NCI-H1048 (cell line): ENCODE measurements around the gene TMEM154.

ENCODE experiments used
- DNase-seq: peaks from one replicate; lab custom pipeline; 2025; lab: John Stamatoyannopoulos, UW

TMEM154 gene, protein sequence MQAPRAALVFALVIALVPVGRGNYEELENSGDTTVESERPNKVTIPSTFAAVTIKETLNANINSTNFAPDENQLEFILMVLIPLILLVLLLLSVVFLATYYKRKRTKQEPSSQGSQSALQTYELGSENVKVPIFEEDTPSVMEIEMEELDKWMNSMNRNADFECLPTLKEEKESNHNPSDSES

DNA sequence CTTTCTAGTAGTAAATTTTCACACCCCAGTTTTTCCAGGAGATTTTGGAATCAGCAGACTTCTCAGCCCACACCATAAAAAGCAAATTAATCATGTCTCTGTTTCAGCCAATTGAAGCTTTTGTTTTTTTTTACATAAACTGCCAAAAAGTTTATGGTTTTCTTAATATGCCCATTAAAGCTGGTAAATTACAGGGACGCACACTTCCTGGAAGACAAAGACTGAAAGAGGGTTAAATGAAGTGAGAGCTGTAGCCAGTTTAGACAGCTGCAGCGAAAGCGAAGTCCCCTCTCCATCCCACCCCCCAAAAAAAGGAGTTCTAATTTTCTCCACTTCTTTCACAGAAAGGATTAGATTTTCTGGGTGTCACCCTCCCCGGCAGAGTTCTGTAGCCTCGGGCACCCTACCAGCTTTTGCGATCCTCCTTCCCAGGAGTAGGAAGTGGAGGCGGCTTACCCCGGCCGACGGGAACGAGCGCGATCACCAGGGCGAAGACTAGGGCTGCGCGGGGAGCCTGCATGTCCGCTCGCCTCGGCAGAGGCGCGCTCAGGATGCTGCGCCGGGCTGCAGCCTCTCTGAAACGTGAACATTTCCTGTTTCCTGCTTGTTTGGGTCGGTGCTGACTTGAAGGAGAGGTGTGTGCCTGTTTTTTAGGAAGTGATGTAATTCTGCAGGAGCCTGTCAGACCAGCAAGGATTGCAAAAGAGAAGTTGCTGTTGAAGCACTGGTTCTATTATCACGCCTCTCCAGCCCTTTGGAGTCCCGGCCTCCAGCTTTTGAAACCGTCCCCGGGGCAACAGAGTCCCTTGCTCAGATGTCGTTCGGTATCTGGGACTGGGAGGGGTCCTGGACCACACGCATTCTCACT is at the start of gene TMEM154:
TMEM154 (minus strand) TSS at position 584 of the 868 bp plus-strand sequence; CDS start at position 520, 64 bp downstream.
- DNase-seq, result no peak

DNA sequence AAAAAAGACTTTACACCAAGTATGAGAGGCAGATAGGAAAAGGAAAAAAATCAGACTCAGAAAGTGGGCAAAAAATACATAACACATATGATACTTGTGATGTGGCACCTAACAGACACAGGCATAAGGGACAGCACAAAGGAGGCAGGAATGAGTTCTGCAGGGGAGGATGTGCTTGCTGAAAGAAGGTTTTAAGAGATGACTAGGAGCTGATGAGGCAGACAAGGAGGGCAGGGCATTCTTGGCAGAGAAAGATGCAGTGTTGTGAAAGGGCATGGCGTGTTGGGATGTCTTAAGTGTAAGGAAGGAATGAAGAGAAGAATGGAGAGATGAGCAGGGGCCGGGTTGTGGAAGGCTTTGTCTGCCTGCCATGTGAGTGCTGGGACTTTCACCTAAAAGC is 49.7 kb upstream of the TMEM154 start:
- DNase-seq, result no peak

DNA sequence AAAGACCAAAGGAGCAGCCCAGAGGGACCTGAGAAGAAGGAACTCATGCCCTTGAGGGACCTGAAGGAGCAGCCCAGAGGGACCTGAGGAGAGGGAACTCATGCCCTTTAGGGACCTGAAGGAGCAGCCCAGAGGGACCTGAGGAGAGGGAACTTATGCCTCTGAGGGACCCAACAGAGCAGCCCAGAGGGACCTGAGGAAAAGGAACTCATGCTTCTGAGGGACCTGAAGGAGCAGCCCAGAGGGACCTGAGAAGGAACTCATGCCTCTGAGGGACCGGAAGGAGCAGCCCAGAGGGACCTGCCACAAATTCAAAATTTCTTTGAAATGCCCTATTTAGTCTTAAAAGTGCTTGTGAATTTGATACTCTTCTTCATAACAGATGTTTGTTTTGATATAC is 48.5 kb upstream of the TMEM154 start:
- DNase-seq, result no peak

DNA sequence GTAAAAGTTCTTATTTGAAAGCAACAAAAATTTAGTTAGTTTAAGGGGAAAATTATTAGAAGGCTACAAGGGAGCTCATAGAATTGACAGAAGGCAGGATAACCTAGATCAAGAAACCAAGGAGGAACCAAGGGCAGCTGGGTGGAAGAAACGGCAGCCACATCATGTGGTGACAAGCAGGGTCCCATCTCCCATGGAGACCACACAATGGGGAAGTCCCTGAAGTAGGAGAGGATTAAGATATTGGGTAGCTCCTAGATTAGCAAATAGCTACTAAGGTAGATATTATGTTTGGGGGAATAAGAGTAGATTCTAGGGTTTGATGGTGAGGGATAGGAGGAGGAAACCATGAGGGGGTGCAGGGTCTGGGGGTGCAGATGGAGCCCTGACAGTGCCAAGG is 48.0 kb upstream of the TMEM154 start:
- no peak for DNase-seq

DNA sequence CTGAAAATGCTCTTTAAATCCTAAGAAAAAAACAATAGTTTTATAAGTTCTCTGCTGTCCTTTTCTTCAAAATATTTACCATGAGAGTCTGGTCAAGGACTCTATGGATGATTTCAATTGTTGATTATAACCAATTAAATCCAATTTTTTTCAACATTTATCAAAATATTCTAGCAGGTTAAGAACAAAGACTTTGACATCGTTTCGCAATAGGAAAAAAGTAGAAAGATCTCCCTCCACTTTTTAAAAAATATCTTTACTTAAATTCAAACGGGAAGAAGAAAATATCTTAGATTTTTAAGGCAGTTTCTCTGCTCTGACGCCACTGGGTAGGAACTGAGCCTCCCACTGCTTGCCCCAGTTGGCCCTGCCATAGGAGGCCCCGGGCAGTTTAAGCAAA is 44.7 kb upstream of the TMEM154 start:
- DNase-seq, result no peak

DNA sequence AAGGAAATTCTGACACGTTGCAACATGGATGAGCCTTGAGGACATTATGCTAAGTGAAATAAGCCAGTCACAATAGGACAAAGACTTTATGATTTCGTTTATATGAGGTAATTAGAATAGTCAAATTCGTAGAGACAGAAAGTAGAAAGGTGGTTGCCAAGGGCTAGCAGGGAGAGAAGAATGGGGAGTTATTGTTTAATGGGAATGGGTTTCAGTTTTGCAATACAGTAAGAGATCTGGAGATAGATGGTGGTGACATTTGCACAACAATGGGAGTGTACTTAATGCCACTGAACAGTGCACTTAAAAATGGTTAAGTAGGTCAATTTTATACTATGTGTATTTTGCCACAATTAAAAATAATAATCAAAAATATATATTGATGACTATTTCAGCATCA is 43.4 kb upstream of the TMEM154 start:
- no peak for DNase-seq

DNA sequence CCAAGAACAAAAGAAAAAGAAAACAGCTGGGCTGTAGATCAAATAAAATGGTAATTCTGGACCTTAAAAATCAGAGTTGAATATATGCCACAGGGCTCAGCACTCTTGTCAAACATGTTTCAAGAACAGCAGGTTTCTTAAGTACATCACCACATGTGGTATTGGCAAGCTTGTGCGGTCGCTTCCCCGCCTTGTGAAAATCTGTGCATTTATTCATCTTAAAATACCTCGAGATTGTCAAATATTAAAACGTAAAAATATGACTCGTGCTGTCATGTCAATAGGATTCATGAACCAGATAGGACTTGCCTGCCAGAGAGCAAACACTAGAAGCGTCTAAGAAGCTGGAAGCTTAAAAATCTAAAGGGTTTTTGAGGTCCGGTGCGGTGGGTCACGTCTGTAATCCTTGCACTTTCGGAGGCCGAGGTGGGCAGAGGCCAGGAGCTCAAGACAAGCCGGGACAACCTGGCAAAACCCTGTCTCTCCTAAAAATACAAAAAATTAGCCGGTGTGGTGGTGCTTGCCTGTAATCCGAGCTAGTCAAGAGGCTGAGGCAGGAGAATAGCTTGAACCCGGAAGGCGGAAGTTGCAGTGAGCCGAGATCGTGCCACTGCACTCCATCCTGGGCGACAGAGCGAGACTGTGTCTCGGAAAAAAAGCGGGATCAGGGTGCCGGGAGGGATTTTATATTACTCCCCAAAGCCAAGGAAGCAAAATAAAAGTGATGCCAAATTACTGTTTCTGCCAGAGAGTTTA is 40.2 kb upstream of the TMEM154 start:
- DNase-seq, result no peak

DNA sequence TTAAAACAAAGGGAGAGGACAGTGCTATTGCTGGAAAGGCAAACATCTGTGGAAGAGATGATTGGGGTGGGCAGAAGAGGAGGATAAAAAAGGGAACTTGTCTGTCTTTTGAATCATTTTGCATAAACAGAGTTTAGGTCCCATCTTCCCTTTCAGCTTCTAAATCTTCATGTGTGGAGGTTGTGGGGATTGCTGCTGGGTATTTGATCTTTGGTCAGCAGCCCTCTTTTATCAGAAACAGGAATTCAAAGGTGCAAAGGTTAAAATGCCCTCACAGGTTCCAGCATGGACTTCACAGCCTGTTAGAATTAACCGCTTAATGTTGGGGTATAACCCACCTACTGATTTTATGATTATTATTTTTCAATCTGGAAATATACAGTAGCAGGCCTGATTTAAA is 39.5 kb upstream of the TMEM154 start:
- DNase-seq, result no peak

DNA sequence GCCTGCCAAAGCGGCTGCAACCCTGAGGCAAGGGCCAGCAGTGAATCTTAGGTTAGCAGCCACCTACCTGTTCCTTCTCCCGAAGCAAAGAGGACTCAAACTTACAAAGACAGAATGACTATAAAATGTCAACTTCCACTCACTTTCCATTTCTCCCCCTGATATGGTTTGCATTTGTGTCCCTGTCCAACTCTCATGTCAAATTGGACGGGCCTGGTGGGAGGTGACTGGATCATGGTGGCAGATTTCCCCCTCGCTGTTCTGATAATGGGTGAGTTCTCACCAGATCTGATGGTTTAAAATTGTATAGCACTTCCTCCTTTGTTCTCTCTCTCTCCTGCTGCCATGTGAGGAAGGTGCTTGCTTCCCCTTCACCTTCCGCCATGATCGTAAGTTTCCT is 35.3 kb upstream of the TMEM154 start:
- no peak for DNase-seq

DNA sequence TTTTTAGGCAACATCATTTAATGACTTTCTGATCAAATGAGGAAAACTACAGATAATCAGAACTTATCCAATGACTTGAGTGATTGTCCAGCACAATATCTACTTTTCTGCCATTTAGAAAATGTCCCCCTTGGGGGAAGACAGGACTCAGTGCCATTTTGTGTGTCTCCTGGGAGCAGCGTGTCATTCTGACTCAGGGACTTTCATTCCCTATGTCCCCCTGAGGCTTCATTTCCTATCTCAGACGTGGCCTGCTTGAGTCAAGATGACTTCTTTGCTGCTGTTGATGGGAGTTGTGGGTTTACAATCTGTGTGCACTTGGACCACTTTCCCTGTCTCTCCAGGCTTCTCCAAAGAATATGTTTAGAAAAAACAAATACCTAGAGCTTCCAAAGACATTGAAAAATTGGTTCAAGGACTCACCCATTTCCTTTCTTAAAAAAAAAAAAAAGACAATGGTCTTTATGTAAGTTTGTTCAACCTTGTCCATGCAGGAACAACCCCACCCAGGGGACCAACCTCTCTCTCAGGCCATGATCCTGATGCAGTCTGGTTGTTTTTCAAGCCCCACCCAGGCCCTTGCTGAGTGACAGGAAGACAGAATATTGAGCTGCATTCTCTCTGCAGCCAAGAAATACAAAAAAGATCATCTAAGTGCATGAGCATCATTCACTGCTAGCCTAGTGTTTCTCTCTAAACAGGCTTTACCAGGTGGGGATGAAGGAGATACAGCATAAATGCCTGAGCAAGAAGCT is 34.3 kb upstream of the TMEM154 start:
- no peak for DNase-seq

DNA sequence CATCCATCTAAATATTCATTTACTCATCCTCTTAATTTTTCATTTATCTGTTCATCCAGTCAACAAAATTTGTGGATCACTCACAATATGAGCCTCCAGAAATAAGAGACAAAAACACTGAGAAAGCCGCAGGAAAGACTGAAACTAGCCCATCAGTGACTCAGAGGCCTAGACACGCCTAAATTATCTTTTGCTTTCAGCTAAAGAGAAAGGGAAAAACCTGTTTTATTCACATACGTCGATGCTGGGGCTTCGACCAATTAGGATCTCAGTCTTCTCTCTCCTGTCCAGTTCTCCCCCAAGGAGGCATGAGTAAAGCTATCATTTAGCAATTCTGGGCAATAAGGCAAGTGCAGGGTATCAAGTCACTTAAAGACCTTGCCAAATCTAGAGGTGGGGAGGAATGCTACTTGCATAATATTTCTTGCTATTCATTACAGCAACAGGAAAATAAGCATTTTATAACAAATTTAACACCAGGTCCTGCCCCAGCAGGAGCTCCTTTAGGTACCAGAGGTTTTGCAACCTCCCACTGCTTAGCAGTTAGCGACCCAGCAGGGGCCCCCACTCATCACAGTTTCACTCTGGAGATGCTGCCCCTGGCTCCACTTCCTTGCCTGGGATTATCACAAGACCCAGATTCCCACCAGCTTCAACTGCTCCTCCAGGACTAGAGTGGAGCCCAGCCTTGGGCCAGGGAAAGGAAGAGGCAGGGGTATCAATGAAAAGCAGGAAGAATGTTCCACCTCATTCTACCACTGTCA is 30.1 kb upstream of the TMEM154 start:
- no peak for DNase-seq

DNA sequence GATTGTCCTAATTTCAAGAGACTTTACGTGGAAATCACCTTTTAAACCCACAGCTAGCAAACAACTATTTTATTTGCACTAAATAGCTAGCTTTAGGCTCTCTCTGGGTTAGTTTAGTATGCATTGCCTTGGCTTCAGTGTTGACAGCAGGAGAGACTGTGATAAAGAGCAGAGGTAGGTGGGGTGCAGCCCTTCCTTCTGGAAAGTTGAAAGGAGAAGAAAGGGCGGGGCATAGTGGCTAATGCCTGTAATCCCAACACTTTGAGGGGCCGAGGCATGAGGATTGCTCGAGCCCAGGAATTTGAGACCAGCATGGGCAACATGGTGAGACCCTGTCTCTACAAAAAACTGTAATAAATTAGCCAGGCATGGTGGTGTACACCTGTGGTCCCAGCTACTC is 29.0 kb upstream of the TMEM154 start:
- DNase-seq, result no peak

DNA sequence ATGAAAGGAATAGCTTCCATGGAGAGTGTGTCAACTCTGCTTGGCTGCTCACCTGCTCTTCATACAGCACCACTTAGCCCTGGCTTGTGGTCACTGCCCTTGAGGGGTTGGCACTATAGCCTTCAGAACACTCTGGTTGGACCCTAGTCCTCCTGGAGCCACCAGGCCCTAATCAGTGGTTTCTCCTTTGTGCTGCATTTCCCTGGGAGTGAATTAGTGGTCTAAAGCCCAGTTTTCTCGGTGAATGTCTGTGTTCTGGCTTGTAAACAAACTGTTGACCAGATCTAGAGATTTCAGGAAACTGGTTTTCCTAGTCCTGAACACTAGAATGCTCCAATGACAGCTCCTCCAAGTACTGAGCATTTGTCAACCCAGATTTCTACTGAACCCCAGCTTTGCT is 28.6 kb upstream of the TMEM154 start:
- no peak for DNase-seq

DNA sequence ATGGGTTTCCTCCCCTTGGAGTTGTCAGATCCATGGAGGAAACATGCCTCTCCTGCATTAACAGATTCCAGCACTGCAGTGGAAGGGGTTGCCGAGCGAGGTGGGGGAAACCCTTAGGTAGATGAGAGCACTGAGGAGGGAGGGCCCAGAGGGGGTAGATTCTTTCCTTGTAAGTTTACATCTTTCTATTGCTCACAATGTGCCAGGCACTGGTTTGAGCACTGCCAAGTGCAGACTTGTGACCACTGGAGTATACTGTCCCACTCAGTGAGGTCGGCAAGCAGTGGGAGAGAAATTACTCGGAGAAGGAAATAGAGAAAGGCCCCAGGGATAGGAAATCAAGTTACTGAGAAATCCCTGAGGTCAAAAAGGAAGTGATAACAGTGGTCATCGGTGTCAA is 27.8 kb upstream of the TMEM154 start:
- DNase-seq, result no peak

DNA sequence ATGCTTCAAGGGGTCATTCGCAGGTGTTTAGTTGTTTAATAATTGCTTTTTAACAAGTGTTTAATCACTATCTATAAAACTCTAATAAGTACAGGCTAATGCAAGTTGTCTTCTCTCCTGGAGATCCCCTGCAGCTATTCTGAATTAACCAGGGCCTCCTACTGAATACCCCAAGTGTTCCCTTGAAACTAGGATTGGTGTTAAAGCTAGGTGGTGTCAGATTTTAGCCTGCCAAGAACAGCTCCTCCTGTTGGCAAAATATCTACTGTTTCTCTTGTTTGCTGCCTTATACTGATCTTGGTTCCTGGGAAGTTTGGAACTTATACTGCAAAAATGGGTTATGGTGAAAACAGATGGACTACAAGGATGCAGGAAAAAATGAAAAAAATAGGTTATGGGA is 26.1 kb upstream of the TMEM154 start:
- DNase-seq, result no peak

DNA sequence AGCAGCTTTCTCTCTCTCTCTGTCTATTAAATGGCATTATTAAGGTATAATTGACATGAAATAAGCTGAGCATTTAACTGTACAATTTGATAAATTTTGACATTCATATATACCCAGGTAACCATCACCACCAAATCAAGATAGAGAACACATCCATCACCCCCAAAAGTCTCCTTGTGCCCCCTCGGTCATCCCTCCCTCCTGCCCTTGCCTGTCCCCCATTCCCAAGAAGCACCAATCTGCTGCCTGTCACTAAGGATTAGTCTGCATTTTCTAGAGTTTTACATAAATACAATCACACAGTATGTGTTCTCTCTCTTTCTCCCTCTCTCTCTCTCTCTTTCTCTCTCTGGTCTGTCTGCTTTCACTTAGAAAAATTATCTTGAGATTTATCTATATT is 25.0 kb upstream of the TMEM154 start:
- no peak for DNase-seq

DNA sequence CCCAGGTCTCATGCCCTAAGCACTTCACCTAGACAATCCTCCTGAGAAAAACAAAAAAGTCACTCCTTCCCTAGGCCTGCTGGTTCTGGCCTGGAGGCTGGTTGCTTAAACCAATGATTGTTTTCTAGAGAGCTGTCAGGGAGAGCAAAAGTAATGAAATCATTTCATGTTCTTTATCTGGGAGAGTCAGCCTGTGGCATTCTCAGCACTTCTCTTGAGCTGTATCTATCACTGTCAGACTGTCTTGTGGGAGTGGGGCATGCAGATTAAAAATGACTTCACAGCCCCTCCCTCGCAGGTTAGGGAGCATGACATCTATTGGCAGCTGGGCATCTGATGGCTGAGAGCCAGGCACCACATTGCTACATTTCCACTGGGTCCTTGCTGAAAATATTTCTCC is 20.4 kb upstream of the TMEM154 start:
- DNase-seq, result no peak

DNA sequence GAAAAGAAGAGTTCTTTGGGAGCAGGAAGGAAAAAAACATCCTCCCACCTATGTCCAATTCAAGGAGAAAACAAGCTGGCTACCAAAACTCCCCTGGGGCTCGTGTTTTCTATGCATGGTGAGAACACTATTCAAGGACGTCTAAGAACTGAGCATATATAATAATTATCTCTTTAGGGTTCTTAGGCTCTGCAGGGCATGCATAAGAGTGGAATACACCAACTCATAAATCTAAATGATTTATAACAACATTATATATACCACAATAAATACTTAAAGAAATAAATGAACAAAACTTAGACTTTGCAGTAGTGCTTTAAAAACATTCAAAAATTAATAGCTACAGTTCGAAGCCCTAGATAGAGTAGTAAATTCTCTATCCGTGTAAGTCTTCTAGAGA is 19.5 kb upstream of the TMEM154 start:
- DNase-seq, result no peak

DNA sequence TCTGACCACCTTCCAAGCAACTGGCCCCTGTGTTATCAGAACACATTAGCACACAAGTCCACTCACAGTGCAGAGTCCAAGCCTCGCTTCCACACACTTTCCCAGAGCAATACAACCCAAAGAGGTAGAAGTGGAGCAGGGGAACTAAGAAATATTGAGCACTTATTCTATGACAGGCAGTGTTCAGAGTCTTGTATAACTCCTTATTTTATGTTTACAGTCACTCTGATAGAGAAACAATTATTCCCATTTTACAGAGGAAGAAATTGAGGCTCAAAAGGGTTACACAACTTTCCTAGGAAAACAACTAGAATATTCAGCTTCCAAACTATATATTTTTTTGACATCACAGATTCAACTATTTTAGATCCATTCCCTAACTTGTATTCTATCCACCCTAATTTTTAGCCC is 18.3 kb upstream of the TMEM154 start:
- no peak for DNase-seq

DNA sequence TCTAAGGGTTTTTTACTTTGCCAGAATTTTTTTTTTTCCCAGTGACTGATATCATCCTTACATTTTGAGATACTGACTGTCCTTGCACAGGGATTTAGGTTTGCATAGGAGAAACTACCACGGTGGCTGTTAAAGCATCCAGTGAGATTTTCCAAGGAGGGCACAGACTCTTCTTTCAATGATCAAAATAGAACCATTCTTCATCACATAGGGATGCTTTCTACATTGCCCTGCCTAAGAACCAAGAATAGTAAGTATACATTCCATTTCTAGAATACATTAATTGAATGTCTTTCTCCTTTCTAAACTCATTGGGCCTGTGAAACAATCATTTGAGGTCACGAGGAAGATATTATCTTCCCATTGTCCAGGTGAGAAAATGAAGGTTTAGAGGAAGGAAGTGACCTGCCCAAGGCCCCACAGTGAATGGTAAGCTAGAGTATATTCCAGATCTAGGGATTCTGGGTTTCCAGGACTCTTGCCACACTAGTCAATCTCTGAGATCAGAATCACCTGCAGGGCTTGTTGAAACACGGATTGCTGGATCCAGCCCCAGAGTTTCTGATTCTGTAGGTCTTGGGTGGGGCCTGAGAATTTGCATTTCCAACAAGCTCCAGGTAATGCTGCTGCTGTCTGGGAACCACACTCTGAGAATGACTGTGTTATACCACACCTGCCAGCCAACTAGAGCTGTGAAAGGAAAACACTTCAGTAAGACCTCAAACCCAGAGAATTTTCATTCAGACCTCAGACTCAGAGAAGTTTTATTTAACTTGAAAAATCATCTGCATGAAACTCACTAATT is 17.7 kb upstream of the TMEM154 start:
- no peak for DNase-seq
